ENCODE measurements around the gene CFAP141.
A peak's percentile ranks its signal among the peaks of the same experiment; 100 is the strongest.
"Not testable (repeated sequence)": the region's sequence is repeated elsewhere in the genome, so short reads cannot be mapped to it uniquely, and the experiment has no call there.

Gene CFAP141

GRCh38 chr1:154207262-154207661 is 1.1 kb upstream of the CFAP141 start:
- DNase-seq, result no peak

- not testable (repeated sequence) for DNase-seq
These were observed 355 bp downstream of the CFAP141 start for GRCh38 chr1:154205778-154206177.

GRCh38 chr1:154199563-154199879 is 6.6 kb downstream of the CFAP141 start:
- DNase-seq, result no peak

GRCh38 chr1:154198756-154199562 is 7.2 kb downstream of the CFAP141 start:
- peak; percentile 74 for DNase-seq

- no peak for DNase-seq
These were observed 12.3 kb downstream of the CFAP141 start for GRCh38 chr1:154193821-154194220.

- DNase-seq, result no peak
These were observed 13.7 kb downstream of the CFAP141 start for GRCh38 chr1:154192476-154192875.

- DNase-seq, result peak; percentile 51
These were observed 14.1 kb downstream of the CFAP141 start, which contains the start of gene TPM3 for GRCh38 chr1:154191990-154192461. Gene TPM3 (minus strand): TSS chr1:154192100. CDS start chr1:154192018, 82 bp downstream.

- DNase-seq, result no peak
These were observed 15.6 kb downstream of the CFAP141 start for GRCh38 chr1:154190550-154190949.

- no peak for DNase-seq
These were observed 19.2 kb downstream of the CFAP141 start for GRCh38 chr1:154186852-154187501.

- DNase-seq, result peak; percentile 77
These were observed 20.0 kb downstream of the CFAP141 start for GRCh38 chr1:154186177-154186576.

GRCh38 chr1:154183046-154183915 is 22.9 kb downstream of the CFAP141 start:
- peak; percentile 97 for DNase-seq

- DNase-seq, result peak; percentile 89
These were observed 23.6 kb downstream of the CFAP141 start for GRCh38 chr1:154182344-154183045.

GRCh38 chr1:154181944-154182343 is 24.2 kb downstream of the CFAP141 start:
- no peak for DNase-seq

- peak; percentile 88 for DNase-seq
These were observed 26.0 kb downstream of the CFAP141 start for GRCh38 chr1:154179946-154180687.

GRCh38 chr1:154178911-154179811 is 27.0 kb downstream of the CFAP141 start:
- no peak for DNase-seq

- peak; percentile 55 for DNase-seq
These were observed 28.1 kb downstream of the CFAP141 start for GRCh38 chr1:154178013-154178412.

- DNase-seq, result peak; percentile 75
These were observed 29.8 kb downstream of the CFAP141 start for GRCh38 chr1:154176337-154176736.

GRCh38 chr1:154174654-154175053 is 31.5 kb downstream of the CFAP141 start:
- DNase-seq, result no peak

GRCh38 chr1:154171880-154172279 is 34.3 kb downstream of the CFAP141 start:
- no peak for DNase-seq

GRCh38 chr1:154171223-154171583 is 34.9 kb downstream of the CFAP141 start:
- no peak for DNase-seq

Measured in suppressor macrophage treated with lipopolysaccharide for 4 hours (primary cell).